H9 (cell line): ENCODE data around the gene TFDP1. TPM values are rescaled to one million over a fixed set of nuclear protein-coding genes. Genes with fewer than 3 reads are reported as not detected.

ENCODE experiments used
- DNase-seq: peaks from one replicate; pipeline ENCODE4 v3.0.0-alpha.2; 2017
- H2AFZ ChIP-seq: one replicate; pipeline ENCODE4 v1.6.1; 2013; ENCODE audit warnings: mild to moderate bottlenecking, low read length, control low read depth, moderate library complexity
- H2AK5ac ChIP-seq: 2 replicates; pipeline ENCODE4 v1.6.1; 2013; ENCODE audit warnings: low read length, control low read depth, mixed read lengths; ENCODE audit not compliant: insufficient read length
- H2BK120ac ChIP-seq: one replicate; pipeline ENCODE4 v1.6.1; 2013; ENCODE audit warnings: low read depth, mild to moderate bottlenecking, low read length, control low read depth, inconsistent platforms; ENCODE audit not compliant: poor library complexity, severe bottlenecking
- H2BK12ac ChIP-seq: 2 replicates; pipeline ENCODE4 v1.6.1; 2013; ENCODE audit warnings: low read length, control low read depth, mixed read lengths, low read depth; ENCODE audit not compliant: insufficient read length
- H2BK15ac ChIP-seq: 2 replicates; pipeline ENCODE4 v1.6.1; 2013; ENCODE audit warnings: low read depth, low read length, control low read depth
- H2BK20ac ChIP-seq: one replicate; pipeline ENCODE4 v1.6.1; 2013; ENCODE audit warnings: low read depth, mild to moderate bottlenecking, low read length, control low read depth, inconsistent platforms; ENCODE audit not compliant: poor library complexity, severe bottlenecking
- H2BK5ac ChIP-seq: 2 replicates; pipeline ENCODE4 v1.6.1; 2013; ENCODE audit warnings: low read length, control low read depth, mixed read lengths; ENCODE audit not compliant: insufficient read length
- H3K14ac ChIP-seq: 2 replicates; pipeline ENCODE4 v1.6.1; 2013; ENCODE audit warnings: low read length, control low read depth; ENCODE audit not compliant: insufficient read depth
- H3K18ac ChIP-seq: 2 replicates; pipeline ENCODE4 v1.6.1; 2013; ENCODE audit warnings: low read depth, mild to moderate bottlenecking, mixed read lengths, low read length, control low read depth; ENCODE audit not compliant: insufficient read length
- H3K23ac ChIP-seq: 2 replicates; pipeline ENCODE4 v1.6.1; 2013; ENCODE audit warnings: low read length, control low read depth, mixed read lengths, low read depth; ENCODE audit not compliant: insufficient read length
- H3K23me2 ChIP-seq: 2 replicates; pipeline ENCODE4 v1.6.1; 2013; ENCODE audit warnings: low read depth, mild to moderate bottlenecking, mixed read lengths, low read length, control low read depth; ENCODE audit not compliant: insufficient read length, poor library complexity, severe bottlenecking
- H3K27ac ChIP-seq: 2 replicates; pipeline ENCODE4 v1.5.1; 2013; ENCODE audit warnings: low read length, control low read depth, mixed read lengths, low read depth; ENCODE audit not compliant: insufficient read length
- H3K27me3 ChIP-seq: 2 replicates; pipeline ENCODE4 v1.6.1; 2013; ENCODE audit warnings: low read length, control low read depth, inconsistent platforms; ENCODE audit not compliant: insufficient read depth
- H3K4ac ChIP-seq: 2 replicates; pipeline ENCODE4 v1.6.1; 2013; ENCODE audit warnings: low read depth, mild to moderate bottlenecking, control low read depth, inconsistent platforms, low read length, moderate library complexity
- H3K4me1 ChIP-seq: 2 replicates; pipeline ENCODE4 v1.6.1; 2013; ENCODE audit warnings: low read length, control low read depth, inconsistent platforms; ENCODE audit not compliant: insufficient read depth
- H3K4me2 ChIP-seq: 2 replicates; pipeline ENCODE4 v1.6.1; 2013; ENCODE audit warnings: low read length, control low read depth, mixed read lengths; ENCODE audit not compliant: insufficient read length, insufficient read depth
- H3K56ac ChIP-seq: 2 replicates; pipeline ENCODE4 v1.6.1; 2013; ENCODE audit warnings: low read depth, mild to moderate bottlenecking, mixed read lengths, low read length, control low read depth; ENCODE audit not compliant: insufficient read length
- H3K79me1 ChIP-seq: 2 replicates; pipeline ENCODE4 v1.6.1; 2013; ENCODE audit warnings: low read depth, mild to moderate bottlenecking, moderate library complexity, low read length, control low read depth, inconsistent platforms; ENCODE audit not compliant: insufficient read depth, poor library complexity, severe bottlenecking
- H3K79me2 ChIP-seq: 2 replicates; pipeline ENCODE4 v1.6.1; 2013; ENCODE audit warnings: low read length, control low read depth, inconsistent platforms; ENCODE audit not compliant: insufficient read depth
- H3K9ac ChIP-seq: 2 replicates; pipeline ENCODE4 v1.6.1; 2013; ENCODE audit warnings: low read length, control low read depth, mixed read lengths; ENCODE audit not compliant: insufficient read length; ENCODE audit errors: extremely low read depth
- H3K9me3 ChIP-seq: one replicate; pipeline ENCODE4 v1.6.1; 2013; ENCODE audit warnings: low read depth, low read length, inconsistent platforms; ENCODE audit not compliant: control insufficient read depth
- H3T11ph ChIP-seq: one replicate; pipeline ENCODE4 v1.6.1; 2013; ENCODE audit warnings: mild to moderate bottlenecking, low read length, control low read depth, inconsistent platforms
- H4K20me1 ChIP-seq: one replicate; pipeline ENCODE4 v1.6.1; 2013; ENCODE audit not compliant: control insufficient read depth, insufficient read length, insufficient read depth
- H4K5ac ChIP-seq: 2 replicates; pipeline ENCODE4 v1.6.1; 2013; ENCODE audit warnings: low read depth, mild to moderate bottlenecking, mixed read lengths, low read length, control low read depth; ENCODE audit not compliant: insufficient read length
- H4K8ac ChIP-seq: replicated peaks from 2 replicates; pipeline ENCODE4 v1.6.1; 2013; ENCODE audit warnings: low read length, control low read depth, mixed read lengths, low read depth; ENCODE audit not compliant: insufficient read length
- H4K91ac ChIP-seq: 2 replicates; pipeline ENCODE4 v1.6.1; 2013; ENCODE audit warnings: low read depth, mild to moderate bottlenecking, moderate library complexity, mixed read lengths, low read length, control low read depth; ENCODE audit not compliant: insufficient read length
- H3K27ac Mint-ChIP-seq, 3 experiments: 2 replicates in 2 of 3; 3 replicates in 1 of 3; pipeline ENCODE4 v1.8.0; 2020 to 2021; ENCODE audit warnings: mixed read lengths in 3 of 3, mild to moderate bottlenecking in 1 of 3, moderate library complexity in 1 of 3
- H3K27me3 Mint-ChIP-seq: 2 replicates; pipeline ENCODE4 v1.8.0; 2021; ENCODE audit warnings: low read depth, mild to moderate bottlenecking, moderate library complexity, mixed read lengths
- H3K36me3 Mint-ChIP-seq, 3 experiments: 2 replicates in 2 of 3; 3 replicates in 1 of 3; pipeline ENCODE4 v1.8.0; 2020 to 2021; ENCODE audit warnings: low read depth in 3 of 3, mixed read lengths in 3 of 3; ENCODE audit not compliant: insufficient read depth in 1 of 3
- H3K4me1 Mint-ChIP-seq, 2 experiments: 2 replicates each; pipeline ENCODE4 v1.8.0; 2020; ENCODE audit warnings: mixed read lengths in 2 of 2
- H3K4me3 Mint-ChIP-seq, 2 experiments: 2 replicates in 1 of 2; 3 replicates in 1 of 2; pipeline ENCODE4 v1.8.0; 2020 to 2021; ENCODE audit warnings: mild to moderate bottlenecking in 2 of 2, mixed read lengths in 2 of 2, moderate library complexity in 1 of 2
- H3K9me3 Mint-ChIP-seq, 2 experiments: 2 replicates in 1 of 2; 3 replicates in 1 of 2; pipeline ENCODE4 v1.8.0; 2020; ENCODE audit warnings: mild to moderate bottlenecking in 2 of 2, mixed read lengths in 2 of 2, moderate library complexity in 1 of 2
- WGBS: extraction: QIAGEN DNeasy Blood & Tissue Kit; methylation state at CpG from one replicate; pipeline ENCODE4 v1.1.7; 2013; ENCODE audit warnings: missing lambda C conversion rate, low lambda C conversion rate, mixed read lengths; ENCODE audit not compliant: insufficient read length; ENCODE audit errors: extremely low coverage; 5-methylcytosine and 5-hydroxymethylcytosine counted together
- total RNA-seq: library from RNA; stranded (reverse); gene quantifications from 2 replicates; pipeline ENCODE4 v1.2.1, GENCODE V29; 2021
- TF ChIP-seq, protein P1 (sequence below): fragments of 200-600 bp; sonication (generic); conservative IDR thresholded peaks from 3 replicates; pipeline ENCODE4 v1.8.0; 2021; ENCODE audit warnings: antibody characterized with exemption, mild to moderate bottlenecking

The TFDP1 gene
- total RNA-seq, 1 experiment from 2014 or later, result 111 TPM

DNA sequence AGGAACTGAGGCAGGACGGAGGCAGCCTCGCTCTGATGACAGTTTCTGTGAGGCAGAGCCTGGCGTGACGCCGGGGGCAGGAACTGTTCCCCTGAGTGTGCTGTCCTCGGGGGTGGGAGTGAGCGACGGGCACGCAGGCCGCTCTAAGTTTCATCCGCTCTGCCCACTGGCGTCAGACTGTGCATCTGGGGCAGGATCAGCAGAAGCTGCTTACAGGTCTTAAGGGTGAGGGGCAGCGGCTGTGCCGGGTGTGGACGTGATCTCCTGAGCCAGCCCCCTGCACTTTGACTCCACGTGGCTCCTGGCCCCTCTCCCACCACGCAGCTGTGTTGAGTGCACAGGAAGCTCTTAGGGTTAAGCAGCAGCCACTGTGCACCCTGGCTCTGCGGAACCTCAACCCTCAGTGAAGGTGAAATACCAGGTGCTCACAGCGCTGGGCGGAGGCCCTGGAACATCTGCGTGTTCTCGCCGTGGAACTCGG, 84.0 kb downstream of the TFDP1 start:
- Histone ChIP-seq H3K56ac (no peak overlapping the region), H2BK15ac (no peak overlapping the region), H3K79me1 (no peaks in the 10 kb centered on the region), H3K4me2 (no peak overlapping the region), H3K4ac (no peak overlapping the region), H3K23me2 (no peaks in the 10 kb centered on the region), H2BK120ac (no peak overlapping the region), H3K23ac (no peak overlapping the region), H2BK5ac (no peak overlapping the region), H3K9me3 (no peaks in the 10 kb centered on the region), H3K18ac (no peak overlapping the region), H3K4me1 (no peaks in the 10 kb centered on the region), H4K20me1 (no peaks in the 10 kb centered on the region), H3K27ac (no peak overlapping the region), H2AFZ (no peak overlapping the region), H3K79me2 (no peaks in the 10 kb centered on the region), H2BK12ac (no peak overlapping the region), H4K5ac (no peak overlapping the region), H2AK5ac (no peak overlapping the region), H3K27me3 (no peaks in the 10 kb centered on the region), H3T11ph (no peak overlapping the region), H2BK20ac (no peak overlapping the region), H3K9ac (no peak overlapping the region), H4K8ac (no peak overlapping the region), H3K14ac (no peak overlapping the region), H4K91ac (no peak overlapping the region)
- Mint-ChIP-seq H3K27me3 (no peaks in the 10 kb centered on the region), H3K4me1 (peaks cover 2 to 8% of the 10 kb centered on the region in 2 experiments; a peak in 2 of 4 replicates), H3K9me3 (no peaks in the 10 kb centered on the region), H3K36me3 (no peaks in the 10 kb centered on the region; a peak in 2 of 7 replicates), H3K27ac (no peak overlapping the region; a peak in 1 of 7 replicates), H3K4me3 (no peak overlapping the region)
- DNase-seq, result no peak
- WGBS, result no CpG with 5 or more reads among the region's 24 CpGs
- TF ChIP-seq, protein P1, sequence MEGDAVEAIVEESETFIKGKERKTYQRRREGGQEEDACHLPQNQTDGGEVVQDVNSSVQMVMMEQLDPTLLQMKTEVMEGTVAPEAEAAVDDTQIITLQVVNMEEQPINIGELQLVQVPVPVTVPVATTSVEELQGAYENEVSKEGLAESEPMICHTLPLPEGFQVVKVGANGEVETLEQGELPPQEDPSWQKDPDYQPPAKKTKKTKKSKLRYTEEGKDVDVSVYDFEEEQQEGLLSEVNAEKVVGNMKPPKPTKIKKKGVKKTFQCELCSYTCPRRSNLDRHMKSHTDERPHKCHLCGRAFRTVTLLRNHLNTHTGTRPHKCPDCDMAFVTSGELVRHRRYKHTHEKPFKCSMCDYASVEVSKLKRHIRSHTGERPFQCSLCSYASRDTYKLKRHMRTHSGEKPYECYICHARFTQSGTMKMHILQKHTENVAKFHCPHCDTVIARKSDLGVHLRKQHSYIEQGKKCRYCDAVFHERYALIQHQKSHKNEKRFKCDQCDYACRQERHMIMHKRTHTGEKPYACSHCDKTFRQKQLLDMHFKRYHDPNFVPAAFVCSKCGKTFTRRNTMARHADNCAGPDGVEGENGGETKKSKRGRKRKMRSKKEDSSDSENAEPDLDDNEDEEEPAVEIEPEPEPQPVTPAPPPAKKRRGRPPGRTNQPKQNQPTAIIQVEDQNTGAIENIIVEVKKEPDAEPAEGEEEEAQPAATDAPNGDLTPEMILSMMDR, result no peak
